NAMALWA (cell line): Measurements from ENCODE around the gene LUZP2.

ENCODE experiments used
- DNase-seq: peaks from one replicate; pipeline ENCODE4 v3.0.0-alpha.2; 2015; ENCODE audit warnings: low spot score

The LUZP2 gene

DNA sequence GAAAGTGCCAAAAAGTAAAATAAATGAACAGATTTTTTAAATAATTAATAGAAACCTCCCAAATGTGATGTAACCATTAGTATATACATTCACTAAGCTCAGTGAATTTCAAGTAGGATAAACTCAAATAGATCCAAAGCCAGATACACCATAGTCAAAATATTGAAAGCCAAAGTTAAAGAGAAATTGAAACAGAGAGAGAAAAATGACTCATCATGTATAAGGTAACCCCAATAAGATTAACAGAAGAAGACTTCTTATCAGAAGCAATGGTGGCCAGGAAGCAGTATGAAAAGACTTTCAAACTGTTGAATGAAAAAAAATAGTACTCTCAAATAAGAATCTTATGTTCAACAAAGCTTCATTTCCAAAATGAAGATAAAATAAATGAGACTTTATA is 70.5 kb downstream of the LUZP2 start:
- no peak for DNase-seq

DNA sequence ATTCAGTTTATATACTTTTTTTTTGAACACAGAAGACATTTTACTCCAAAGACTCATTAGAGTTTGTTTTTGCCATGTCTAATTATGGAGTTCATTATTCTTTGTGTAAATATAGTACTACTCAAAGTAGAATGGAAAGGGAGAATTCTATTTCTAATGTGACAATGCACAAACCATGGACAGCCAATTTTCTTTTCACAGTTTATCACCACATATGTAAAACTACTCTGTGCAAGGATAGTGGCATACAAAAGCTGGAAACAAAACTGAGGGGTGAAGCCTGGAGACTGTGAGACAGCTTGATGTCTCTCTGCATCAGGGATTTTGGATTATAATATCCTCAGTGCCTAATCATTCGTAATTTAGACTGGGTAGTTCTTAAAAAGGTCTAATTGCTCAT is 75.5 kb downstream of the LUZP2 start:
- DNase-seq, result no peak

DNA sequence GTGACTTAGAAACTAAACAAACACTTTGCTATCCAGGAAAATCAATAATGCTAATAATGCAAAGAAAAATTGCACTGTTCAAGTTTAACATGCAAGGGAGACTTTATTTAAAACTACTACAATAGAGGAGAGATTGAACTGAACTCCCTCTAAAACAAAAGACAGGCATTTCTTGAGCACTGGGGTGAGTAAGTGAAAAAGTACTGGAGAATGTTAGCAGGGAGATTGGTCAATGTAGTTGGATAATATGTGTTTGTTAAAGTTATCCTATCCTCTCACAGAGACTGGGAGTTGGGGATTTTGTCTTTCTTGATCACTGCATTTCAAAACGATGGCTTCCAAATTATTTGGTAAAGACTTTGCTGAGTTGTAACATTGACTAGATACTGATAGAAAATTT is 77.6 kb downstream of the LUZP2 start:
- no peak for DNase-seq

DNA sequence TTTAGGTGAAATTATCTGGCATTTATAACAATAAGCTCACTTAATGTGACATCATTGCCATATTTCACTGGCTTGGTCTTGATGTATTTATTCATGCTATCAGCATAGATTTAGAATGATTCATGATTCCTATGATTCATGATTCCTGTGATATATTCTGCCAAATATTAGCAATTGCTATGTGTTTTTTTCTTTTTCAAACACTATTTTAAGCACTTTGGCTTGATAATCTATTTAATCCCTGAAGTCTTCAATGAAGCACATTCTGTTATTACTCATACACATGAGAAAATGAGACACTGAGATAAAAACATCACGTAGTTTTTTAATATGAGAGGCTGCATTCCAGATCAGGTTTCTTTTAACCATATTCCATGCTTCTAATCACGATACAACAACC is 78.5 kb downstream of the LUZP2 start:
- DNase-seq, result no peak

DNA sequence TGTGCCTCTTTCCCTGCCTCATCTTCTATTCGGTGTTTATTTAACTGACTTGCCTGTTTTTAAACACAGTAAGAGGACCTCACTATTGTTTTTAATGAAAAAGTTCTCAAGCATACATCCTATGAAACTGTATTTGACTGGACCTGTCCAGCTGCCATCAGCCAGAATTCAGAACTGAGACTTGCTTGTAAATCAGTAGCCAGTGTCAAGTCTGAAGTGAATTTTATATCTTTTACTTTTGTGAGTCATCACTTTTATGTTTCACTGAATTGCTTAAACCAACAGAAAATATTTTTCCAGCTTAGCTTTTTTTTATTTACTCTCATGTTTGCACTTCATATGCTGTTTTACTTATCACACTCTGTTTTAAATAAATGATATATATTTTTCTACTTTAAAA is 88.3 kb downstream of the LUZP2 start:
- no peak for DNase-seq

DNA sequence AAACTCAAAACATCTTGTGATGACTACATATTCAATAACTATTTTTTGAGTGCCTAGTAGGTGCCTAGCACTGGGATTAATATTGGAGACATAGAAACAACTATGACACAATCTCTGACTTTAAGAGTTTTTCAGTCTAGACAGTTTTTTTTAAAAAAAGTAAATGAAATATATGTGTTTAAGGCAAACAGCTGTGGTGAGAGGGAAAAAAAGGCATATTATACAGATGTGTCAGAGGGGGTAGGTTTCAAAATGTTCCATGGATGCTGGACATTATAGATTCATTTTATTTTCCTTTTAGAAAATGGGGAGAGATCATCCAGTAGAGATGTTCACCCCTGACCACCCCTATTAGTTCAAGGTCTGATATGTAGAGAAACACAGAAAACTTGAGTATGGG is 90.8 kb downstream of the LUZP2 start:
- DNase-seq, result no peak

DNA sequence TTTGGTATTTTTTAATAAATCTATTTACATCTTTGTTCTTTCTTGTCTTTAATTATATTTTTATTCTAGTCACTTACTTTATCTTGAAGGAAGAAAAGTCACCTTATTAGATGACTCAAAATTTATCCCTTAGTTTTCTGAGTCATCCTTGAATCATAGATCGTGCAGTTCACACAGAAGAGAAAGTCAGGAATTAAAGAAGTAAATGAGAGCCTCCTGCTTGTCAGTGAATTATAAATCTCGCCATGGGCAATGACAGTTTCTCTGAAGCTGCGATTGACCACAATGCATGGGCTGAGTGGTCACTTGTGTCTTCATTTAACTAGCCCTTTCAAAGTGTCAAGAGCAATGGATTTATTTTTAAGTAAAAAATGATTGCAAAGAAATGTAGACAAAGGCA is 91.2 kb downstream of the LUZP2 start:
- no peak for DNase-seq

DNA sequence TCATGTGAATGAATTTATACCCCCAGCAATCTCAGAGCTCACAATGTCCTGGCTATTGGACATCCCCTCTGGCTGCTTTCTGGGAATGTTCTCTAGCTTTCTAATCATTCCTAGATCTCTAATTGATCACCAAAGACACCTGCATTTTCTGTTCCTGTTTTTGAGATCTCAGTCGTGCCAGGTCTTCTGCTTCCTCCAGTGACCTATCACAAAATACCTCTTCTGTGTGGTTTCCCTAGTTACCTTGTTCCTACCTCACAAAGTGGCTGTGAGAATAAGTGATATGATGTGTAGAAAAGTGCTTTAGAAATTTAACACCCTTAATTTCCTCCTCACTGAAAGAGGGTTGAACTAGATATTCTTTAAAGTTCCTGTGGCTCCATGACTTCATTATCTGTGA is 92.2 kb downstream of the LUZP2 start:
- DNase-seq, result no peak

DNA sequence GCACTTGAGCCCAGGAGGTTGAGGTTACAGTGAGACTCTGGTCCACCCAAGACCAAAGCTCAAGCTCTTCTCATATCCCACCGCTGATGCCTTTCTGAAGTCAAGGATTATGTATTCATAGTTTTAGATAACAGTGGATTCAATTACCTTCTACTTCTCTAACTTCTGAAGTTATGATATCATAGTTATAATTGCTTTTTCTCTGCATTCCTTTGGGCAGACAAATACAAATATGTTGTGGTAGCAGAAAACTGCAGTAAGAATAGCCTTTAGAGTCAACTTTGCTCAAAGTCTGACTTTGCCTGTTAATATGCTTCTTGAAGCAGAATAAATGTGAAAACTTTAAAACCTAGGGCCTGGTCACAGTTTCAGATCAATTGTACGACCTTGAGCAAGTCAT is 94.4 kb downstream of the LUZP2 start:
- DNase-seq, result no peak

DNA sequence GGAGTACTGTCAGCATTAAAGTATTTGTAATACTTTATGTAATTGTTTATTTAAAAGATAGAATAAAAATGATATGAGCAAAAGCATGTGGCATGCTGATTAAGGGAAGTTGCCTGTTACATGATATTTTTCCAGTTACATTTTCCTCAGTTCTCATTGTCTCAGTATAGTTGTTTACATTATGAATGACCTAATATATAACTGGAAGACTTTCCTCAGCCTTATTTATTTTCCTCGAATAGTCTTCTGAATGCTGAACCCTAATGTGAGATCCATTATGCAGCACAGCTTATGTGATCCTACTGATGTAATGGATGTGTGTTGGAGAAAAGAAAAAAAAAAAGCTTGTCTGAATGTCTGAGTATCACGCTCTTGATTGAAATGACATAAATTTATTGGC is 95.5 kb downstream of the LUZP2 start:
- no peak for DNase-seq

DNA sequence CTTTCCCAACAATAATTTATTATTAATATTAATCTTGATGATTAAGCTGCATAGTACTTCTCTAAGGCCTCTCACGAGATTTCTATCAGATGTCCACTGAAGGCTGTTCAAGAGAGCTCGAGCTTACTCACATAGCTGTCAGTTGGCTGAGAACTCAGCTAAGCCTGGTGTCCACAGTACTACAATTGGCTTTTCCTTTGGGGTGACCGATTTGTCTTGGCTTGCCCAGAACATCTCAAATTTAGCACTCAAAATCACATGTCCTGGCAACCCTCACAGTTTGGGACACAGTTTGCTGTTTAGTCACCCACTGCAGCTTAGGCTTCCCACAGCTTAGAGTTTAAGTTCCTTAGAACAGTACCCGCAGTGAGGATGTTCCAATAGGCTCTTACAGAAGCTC is 96.5 kb downstream of the LUZP2 start:
- DNase-seq, result no peak

DNA sequence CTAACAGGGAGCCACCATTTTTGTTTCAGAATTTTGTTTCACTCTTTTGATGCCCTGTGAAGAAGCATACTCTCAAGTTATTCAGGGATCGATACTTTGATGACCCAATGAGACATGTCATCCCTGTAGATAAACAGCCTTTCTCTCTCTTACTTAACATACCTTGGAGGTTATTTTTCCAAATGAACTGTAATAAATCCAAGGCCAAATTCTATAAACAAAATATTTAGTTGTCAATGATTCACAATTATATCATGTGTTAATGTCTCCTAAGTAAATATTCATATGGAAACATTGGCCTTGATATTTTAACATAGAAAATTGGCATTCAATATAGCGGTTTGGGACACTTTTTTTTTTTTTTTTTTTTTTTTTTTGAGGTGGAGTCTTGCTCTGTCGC is 97.5 kb downstream of the LUZP2 start:
- DNase-seq, result no peak

DNA sequence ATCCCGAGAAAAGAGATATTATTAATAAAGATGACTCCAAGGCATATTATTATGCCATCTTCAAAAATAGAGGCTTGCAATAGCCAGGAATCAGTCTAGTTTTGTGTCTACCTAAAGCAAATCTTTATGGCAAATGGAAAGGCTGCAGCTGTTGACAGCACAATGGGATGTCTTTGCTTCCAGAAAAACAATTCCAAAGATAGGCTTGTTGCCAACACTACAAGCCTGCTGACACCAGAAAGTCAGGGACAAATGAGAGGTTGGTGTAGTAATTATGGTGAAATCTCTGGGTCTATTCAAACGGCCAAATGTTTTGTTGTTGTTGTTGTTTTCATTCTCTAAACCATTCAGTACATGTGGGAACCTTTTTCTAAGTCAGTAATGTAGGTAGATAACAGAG is 101.8 kb downstream of the LUZP2 start:
- DNase-seq, result no peak

DNA sequence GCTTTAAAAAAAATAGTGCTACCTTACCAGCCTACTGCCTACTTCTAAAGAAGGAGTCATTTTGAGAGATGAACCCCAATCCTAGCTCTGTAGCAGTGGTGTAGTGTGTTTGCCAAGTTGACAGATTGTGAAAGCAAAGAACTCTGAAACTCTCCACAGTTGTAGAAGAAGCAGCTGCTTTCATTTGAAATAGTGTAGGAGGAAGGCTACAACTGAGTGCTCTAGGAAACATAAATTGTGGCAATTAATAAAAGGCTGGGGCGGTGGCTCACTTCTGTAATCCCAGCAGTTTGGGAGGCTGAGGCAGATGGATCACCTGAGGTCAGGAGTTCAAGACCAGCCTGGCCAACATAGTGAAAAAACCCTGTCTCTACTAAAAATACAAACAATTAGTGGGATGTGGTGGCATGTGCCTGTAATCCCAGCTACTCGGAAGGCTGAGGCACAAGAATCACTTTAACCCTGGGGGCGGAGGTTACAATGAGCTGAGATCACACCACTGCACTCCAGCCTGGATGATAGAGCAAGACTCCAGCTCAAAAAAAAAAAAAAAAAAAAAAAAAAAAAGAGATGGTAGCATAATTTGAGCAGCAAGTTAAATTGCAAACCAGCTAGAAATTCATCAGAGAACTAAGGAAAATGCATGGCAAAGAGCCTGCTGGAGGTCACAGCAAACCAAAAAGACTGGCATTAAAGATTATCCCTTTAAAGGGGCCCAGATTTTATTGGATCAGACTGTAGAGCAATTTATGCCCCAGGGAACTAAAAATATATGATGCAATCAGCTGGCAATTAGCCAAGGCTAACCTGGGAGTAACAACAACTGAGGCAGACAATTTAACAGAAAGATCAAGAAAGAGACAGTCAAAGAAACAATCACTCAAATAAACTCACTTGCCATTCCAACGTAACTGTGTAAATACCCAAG is 112.6 kb downstream of the LUZP2 start:
- DNase-seq, result no peak

DNA sequence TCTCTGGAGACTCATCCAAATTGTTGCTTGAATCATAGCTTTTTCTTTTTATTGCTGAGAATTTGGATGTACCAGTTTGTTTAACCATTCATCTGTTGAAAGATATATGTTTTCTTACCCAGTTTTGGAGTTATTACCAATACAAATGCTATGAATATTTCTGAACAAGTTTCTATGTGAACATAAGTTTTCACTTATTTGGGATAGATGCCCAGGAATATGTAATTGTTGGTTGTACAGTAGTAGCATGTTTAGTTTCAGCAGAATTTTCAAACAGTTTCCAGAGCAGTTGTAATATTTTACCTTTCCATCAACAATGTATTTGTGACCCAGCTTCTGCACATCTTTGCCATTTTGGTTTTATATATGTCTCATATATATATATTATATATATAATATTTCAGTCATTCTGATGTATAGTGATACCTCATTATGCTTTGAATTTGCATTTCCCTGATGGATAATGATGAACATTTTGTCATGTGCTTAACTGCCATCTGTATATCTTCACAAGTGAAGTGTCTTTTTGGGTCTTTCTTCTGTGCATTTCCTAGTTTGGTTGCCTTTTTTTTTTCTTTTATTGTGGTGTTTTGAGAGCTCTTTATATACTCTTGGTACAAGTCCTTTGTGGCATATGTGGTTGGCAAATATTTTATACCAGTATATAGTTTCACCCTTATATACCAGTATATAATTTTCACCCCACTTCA is 118.8 kb downstream of the LUZP2 start:
- DNase-seq, result no peak

DNA sequence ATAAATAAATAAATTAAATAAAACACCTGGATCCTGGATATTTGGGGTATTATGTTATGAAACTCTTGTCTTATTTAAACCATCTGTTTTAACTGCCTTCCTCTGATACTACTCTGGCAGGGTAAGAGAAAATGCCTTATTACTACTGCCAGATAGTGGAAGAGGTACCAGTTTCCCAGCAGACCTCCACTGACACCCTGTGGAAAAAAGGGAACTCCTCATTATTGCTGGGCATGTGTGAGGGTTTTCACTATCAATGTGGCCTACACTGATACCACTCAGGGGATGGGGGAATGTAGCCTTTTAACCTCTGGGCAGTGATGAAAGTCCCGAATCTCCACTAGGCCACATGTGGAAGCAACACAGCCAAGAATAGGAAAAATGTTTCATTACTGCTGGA is 121.0 kb downstream of the LUZP2 start:
- DNase-seq, result no peak

DNA sequence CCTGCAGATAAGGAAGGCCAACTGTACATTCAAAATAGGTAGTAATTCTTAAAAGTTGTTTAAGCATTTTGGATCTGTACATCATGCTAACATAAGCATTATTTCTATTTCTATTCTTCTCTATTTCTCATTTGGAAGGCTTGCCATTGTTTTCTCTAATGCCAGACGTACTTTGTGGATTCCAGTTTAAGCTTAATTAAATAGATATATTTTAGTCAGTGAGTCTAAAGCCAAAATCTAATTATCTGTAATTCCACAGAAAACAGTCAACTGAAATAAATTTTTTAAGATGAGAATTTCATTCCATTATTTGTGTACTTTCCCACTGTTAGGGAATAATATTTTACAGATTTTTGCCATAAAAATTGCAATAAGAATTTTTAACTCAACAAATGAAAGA is 123.0 kb downstream of the LUZP2 start:
- DNase-seq, result no peak

DNA sequence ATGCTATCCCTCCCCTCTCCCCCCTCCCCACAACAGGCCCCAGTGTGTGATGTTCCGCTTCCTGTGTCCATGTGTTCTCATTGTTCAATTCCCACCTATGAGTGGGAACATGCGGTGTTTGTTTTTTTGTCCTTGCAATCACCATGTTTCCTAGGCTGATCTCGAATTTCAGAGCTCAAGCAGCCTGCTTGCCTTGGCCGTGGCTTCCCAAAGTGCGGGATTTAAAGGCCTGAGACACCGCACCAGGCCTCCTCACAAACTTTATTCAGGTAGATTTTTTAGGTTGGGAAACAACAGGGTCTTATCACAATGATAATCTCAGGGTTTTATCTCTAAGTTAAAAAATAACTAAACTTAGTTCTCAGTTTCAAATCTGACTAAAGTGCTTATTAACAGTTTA is 125.4 kb downstream of the LUZP2 start:
- DNase-seq, result no peak

DNA sequence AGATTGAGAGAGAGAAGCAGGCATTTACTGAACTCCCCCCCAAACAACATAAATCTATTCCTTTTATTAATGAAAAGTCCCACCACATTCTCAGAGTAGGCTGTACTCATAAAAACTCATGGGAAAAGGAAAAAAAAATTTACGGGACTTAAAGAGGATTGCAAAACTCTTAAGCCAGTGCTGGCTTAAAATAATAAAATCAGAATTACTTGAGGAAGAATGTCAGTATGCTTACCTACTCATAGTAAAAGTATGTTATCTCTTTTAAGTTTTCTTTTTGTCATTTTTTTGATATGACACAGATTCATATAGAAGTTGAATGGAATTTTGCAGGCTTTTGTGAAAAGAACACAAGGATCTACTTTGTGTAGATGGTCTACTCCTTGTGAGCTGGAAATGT is 126.3 kb downstream of the LUZP2 start:
- no peak for DNase-seq

DNA sequence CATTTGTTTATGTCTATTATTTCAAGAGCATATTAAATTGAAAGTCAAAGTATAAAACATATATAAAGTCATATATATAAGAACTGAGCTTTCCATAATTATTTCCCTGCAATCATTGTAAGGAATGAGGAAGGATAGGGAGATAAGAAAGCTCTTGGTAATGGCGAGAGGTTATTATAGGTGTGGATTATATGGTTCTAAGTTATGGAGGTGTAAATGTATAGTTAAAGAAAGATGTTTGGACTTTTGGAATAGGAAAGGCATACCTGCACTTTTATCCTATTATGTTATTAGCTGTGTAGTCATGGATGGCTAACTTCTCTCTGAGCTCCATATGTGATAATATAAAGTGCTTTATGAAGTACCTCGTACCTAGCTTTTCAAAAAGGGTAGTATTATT is 127.6 kb downstream of the LUZP2 start:
- DNase-seq, result no peak

DNA sequence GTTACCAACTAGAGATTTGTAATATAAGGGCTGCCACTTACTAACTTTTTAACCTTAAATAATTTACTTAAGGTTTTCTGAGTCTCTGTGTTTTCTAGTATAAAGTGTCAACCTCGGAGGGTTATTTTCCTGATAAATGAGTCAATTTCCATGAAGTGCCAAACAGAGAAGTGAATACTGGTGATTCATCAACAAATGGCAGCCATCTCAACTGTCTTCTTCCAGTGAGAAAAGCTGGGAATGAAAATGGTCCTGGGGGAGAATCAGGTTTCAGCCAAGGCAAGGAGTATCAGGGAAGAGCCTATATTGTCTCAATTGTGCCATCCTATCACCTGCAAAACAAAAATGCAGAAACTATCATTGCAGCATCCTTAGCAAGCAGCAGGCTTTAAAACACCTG is 129.1 kb downstream of the LUZP2 start:
- DNase-seq, result no peak

DNA sequence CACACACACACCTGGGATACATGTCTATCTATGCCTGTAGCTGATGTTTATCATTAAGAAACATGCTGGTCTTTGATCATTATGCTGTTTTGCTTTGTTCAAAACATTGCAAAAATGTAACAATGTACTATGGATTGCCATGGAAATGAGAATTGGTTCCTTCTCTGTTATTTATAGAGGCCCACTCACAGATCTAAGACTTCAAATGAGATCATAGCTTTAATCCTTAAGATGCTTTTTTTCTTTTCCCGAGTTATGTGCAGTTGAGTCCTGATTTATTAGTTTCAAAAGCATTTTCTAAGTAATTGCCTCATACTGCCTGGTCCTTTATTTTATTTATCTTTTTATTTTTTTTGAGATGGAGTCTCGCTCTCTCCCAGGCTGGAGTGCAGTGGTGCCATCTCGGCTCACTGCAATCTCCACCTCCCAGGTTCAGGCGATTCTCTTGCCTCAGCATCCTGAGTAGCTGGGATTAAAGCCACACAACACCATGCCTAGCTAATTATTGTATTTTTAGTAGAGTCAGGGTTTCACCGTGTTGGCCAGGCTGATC is 131.4 kb downstream of the LUZP2 start:
- no peak for DNase-seq

DNA sequence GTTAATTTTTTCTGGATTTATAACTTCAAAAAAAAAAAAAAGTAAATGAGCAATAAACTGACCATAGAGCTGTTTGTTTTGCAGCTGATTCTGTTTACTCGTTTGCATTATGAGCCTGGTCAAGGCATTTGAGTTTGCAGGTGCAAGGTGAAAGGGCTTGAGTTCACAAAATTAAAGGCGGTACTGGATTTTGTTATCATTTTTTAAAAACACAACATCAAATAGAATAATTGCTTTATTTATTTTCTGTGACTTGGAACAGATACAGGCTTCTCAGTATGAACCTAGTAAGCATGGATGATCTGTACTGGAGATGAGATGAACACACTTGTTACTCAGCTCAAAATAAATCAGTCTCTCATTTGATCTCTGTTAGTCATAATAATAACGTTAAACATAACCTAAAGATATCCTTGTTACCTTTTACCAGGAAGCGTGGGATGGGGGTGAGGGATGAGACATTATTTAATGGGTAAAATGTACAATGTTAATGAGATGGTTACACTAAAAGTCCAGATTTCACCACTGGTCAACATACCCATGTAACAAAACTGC is 137.8 kb downstream of the LUZP2 start:
- DNase-seq, result no peak
